Adipocyte (in vitro differentiated cells): ENCODE data around the gene APEH.
A peak's percentile ranks its signal among the peaks of the same experiment; 100 is the strongest.

Experiments used
- DNase-seq: peaks from one replicate; pipeline ENCODE4 v3.0.0-alpha.2; 2015; ENCODE audit warnings: low read depth
- H3K27me3 ChIP-seq: replicated peaks from 2 replicates; pipeline ENCODE4 v1.7.0; 2013; ENCODE audit warnings: mild to moderate bottlenecking, low read length, moderate library complexity; ENCODE audit not compliant: control insufficient read depth, insufficient read depth
- H3K36me3 ChIP-seq: 2 replicates; pipeline ENCODE4 v1.7.0; 2013; ENCODE audit warnings: low read length, mild to moderate bottlenecking, moderate library complexity; ENCODE audit not compliant: control insufficient read depth, insufficient read depth, severe bottlenecking
- H3K4me1 ChIP-seq: 2 replicates; pipeline ENCODE4 v1.7.0; 2013; ENCODE audit warnings: mild to moderate bottlenecking, low read length, moderate library complexity; ENCODE audit not compliant: control insufficient read depth, insufficient read depth
- H3K4me3 ChIP-seq: 2 replicates; pipeline ENCODE4 v1.7.0; 2013; ENCODE audit warnings: mild to moderate bottlenecking, low read length, moderate library complexity
- H3K9ac ChIP-seq: 2 replicates; pipeline ENCODE4 v1.7.0; 2013; ENCODE audit warnings: mild to moderate bottlenecking, low read length, moderate library complexity
- H3K9me3 ChIP-seq: 2 replicates; pipeline ENCODE4 v1.7.0; 2013; ENCODE audit warnings: mild to moderate bottlenecking, low read length, moderate library complexity; ENCODE audit not compliant: control insufficient read depth

The APEH gene

GRCh38 chr3:49723296-49723627 lies 49.1 kb downstream of the APEH start:
- H3K27me3 ChIP-seq = no peaks in the 10 kb centered on the region
- H3K36me3 ChIP-seq = peaks cover 43% of the 10 kb centered on the region
- H3K9me3 ChIP-seq = no peaks in the 10 kb centered on the region
- peak overlapping the region; percentile 99 for H3K4me3 ChIP-seq
- peak overlapping the region; percentile 99 for H3K9ac ChIP-seq
- H3K4me1 ChIP-seq = peaks cover 33% of the 10 kb centered on the region
- DNase-seq = peak; percentile 72

GRCh38 chr3:49723628-49724551 lies 49.7 kb downstream of the APEH start, which contains the start of gene GMPPB:
Gene GMPPB, minus strand, starts transcription at chr3:49723951. Its CDS starts 225 bp downstream, at chr3:49723726.
- H3K4me3 ChIP-seq = peak within 1 kb of the TSS; percentile 99
- DNase-seq = peak; percentile 99
- peaks cover 27% of the 10 kb centered on the region for H3K4me1 ChIP-seq
- H3K9me3 ChIP-seq = no peaks in the 10 kb centered on the region
- H3K27me3 ChIP-seq = no peaks in the 10 kb centered on the region
- peaks cover 45% of the 10 kb centered on the region for H3K36me3 ChIP-seq
- H3K9ac ChIP-seq = peak within 1 kb of the TSS; percentile 99

GRCh38 chr3:49724586-49724985 lies 50.4 kb downstream of the APEH start:
- peaks cover 48% of the 10 kb centered on the region for H3K36me3 ChIP-seq
- peak overlapping the region; percentile 99 for H3K4me3 ChIP-seq
- DNase-seq = no peak

GRCh38 chr3:49725906-49726681 lies 51.9 kb downstream of the APEH start:
- peaks cover 20% of the 10 kb centered on the region for H3K4me1 ChIP-seq
- no peaks in the 10 kb centered on the region for H3K27me3 ChIP-seq
- no peak for DNase-seq
- H3K36me3 ChIP-seq = peaks cover 51% of the 10 kb centered on the region
- no peak overlapping the region for H3K9ac ChIP-seq
- no peaks in the 10 kb centered on the region for H3K9me3 ChIP-seq
- H3K4me3 ChIP-seq = no peak overlapping the region

More at GRCh38 chr3:49724586-49724985, 50.4 kb downstream of the APEH start:
- H3K27me3 ChIP-seq = no peaks in the 10 kb centered on the region
- peaks cover 23% of the 10 kb centered on the region for H3K4me1 ChIP-seq
- no peaks in the 10 kb centered on the region for H3K9me3 ChIP-seq
- H3K9ac ChIP-seq = peak overlapping the region; percentile 99

GRCh38 chr3:49727154-49727923 lies 53.2 kb downstream of the APEH start:
- H3K9me3 ChIP-seq = no peaks in the 10 kb centered on the region
- no peak for DNase-seq
- H3K36me3 ChIP-seq = peaks cover 49% of the 10 kb centered on the region

GRCh38 chr3:49727924-49728361 lies 53.8 kb downstream of the APEH start:
- peaks cover 51% of the 10 kb centered on the region for H3K36me3 ChIP-seq
- H3K9ac ChIP-seq = no peak overlapping the region
- no peaks in the 10 kb centered on the region for H3K27me3 ChIP-seq
- DNase-seq = no peak
- H3K9me3 ChIP-seq = no peaks in the 10 kb centered on the region
- H3K4me3 ChIP-seq = no peak overlapping the region
- H3K4me1 ChIP-seq = peaks cover 10% of the 10 kb centered on the region

More at GRCh38 chr3:49727154-49727923, 53.2 kb downstream of the APEH start:
- Histone ChIP-seq H3K27me3 (no peaks in the 10 kb centered on the region), H3K4me3 (no peak overlapping the region), H3K9ac (no peak overlapping the region), H3K4me1 (peaks cover 16% of the 10 kb centered on the region)

- Histone ChIP-seq H3K27me3 (no peaks in the 10 kb centered on the region), H3K9me3 (no peaks in the 10 kb centered on the region), H3K36me3 (peaks cover 60% of the 10 kb centered on the region), H3K4me1 (peaks cover 8% of the 10 kb centered on the region), H3K4me3 (no peak overlapping the region), H3K9ac (no peak overlapping the region)
- no peak for DNase-seq
Measured at GRCh38 chr3:49729966-49730609, 55.9 kb downstream of the APEH start.

GRCh38 chr3:49732597-49732996 lies 58.4 kb downstream of the APEH start:
- Histone ChIP-seq H3K36me3 (peaks cover 64% of the 10 kb centered on the region), H3K9me3 (no peaks in the 10 kb centered on the region), H3K4me3 (no peak overlapping the region), H3K9ac (no peak overlapping the region), H3K27me3 (no peaks in the 10 kb centered on the region), H3K4me1 (peaks cover 8% of the 10 kb centered on the region)
- no peak for DNase-seq

- Histone ChIP-seq H3K9ac (no peak overlapping the region), H3K27me3 (no peaks in the 10 kb centered on the region), H3K36me3 (peaks cover 66% of the 10 kb centered on the region), H3K4me1 (peaks cover 8% of the 10 kb centered on the region), H3K9me3 (no peaks in the 10 kb centered on the region), H3K4me3 (no peak overlapping the region)
- peak; percentile 40 for DNase-seq
Measured at GRCh38 chr3:49733551-49733950, 59.4 kb downstream of the APEH start.
